GM23248 (cell line): ENCODE data around the gene UHRF2.

Experiments
- EZH2 ChIP-seq: fragments of 200-600 bp; sonication (generic); IDR thresholded peaks from 2 replicates; pipeline ENCODE4 v1.6.1; 2018; ENCODE audit warnings: antibody characterized with exemption, mild to moderate bottlenecking; ENCODE audit not compliant: insufficient read depth, poor library complexity, severe bottlenecking
- EZH2phosphoT487 ChIP-seq: fragments of 200-600 bp; sonication (generic); IDR thresholded peaks from 2 replicates; pipeline ENCODE4 v1.6.1; 2018; ENCODE audit warnings: antibody characterized with exemption, moderate library complexity, mild to moderate bottlenecking, low read depth; ENCODE audit not compliant: insufficient read depth

GRCh38 chr9:6543204-6543603 is 130.2 kb downstream of the UHRF2 start:
- TF ChIP-seq EZH2 = no peak
- no peak for TF ChIP-seq EZH2phosphoT487
